ENCODE results near the gene SLC17A1.

SLC17A1 gene

GRCh38 chr6:25821341-25821740 lies 10.5 kb downstream of the SLC17A1 start:
- Histone ChIP-seq H3K4me1 (ENCODE audit: low read depth, poor library complexity, severe bottlenecking) (no peaks in the 10 kb centered on the region), H3K27me3 (ENCODE audit: insufficient read depth, low read depth) (no peaks in the 10 kb centered on the region), H2AFZ (ENCODE audit: low read depth) (no peak overlapping the region), H3K4me2 (no peak overlapping the region), H3K9ac (no peak overlapping the region), H3K36me3 (ENCODE audit: insufficient read depth) (no peaks in the 10 kb centered on the region), H3K79me2 (ENCODE audit: insufficient read depth, low read depth) (no peaks in the 10 kb centered on the region), H3K4me3 (IDR thresholded peaks at IDR 0.05; ENCODE audit: insufficient read depth, low read depth, low read length) (no peak overlapping the region), H3K27ac (no peak overlapping the region), H4K20me1 (ENCODE audit: insufficient read depth) (no peaks in the 10 kb centered on the region)
- no peak for TF ChIP-seq CTCF (conservative IDR thresholded peaks at IDR 0.05; ENCODE audit: low read depth, low read length)

DNA sequence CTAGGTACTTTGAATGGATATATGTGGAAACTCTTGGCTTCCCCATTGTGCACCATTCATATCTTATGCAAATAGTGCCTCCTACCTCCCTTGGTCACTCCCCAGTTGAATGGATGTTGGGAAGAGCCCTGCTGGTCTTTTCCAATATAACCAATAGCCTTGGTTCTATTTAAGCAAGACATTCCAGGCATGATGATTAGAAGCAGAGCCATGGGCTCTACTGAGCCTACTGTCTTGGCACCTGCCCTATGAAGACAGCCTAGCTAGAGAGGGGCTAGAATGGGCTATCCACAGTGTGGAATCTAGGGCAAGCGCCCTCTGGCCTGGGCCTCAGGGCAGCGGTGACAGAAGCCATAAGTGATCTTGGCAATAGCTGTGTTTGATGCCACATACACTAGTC lies 15.6 kb downstream of the SLC17A1 start:
- TF ChIP-seq CTCF (conservative IDR thresholded peaks at IDR 0.05; ENCODE audit: low read depth, low read length) = no peak
- no peak overlapping the region for H3K4me3 ChIP-seq (IDR thresholded peaks at IDR 0.05; ENCODE audit: insufficient read depth, low read depth, low read length)
- no peaks in the 10 kb centered on the region for H4K20me1 ChIP-seq (ENCODE audit: insufficient read depth)
- H3K4me1 ChIP-seq (ENCODE audit: low read depth, poor library complexity, severe bottlenecking) = no peaks in the 10 kb centered on the region
- H3K4me2 ChIP-seq = no peak overlapping the region
- no peaks in the 10 kb centered on the region for H3K36me3 ChIP-seq (ENCODE audit: insufficient read depth)
- H3K27ac ChIP-seq = no peak overlapping the region
- no peak overlapping the region for H2AFZ ChIP-seq (ENCODE audit: low read depth)
- H3K9ac ChIP-seq = no peak overlapping the region
- no peaks in the 10 kb centered on the region for H3K27me3 ChIP-seq (ENCODE audit: insufficient read depth, low read depth)
- no peaks in the 10 kb centered on the region for H3K79me2 ChIP-seq (ENCODE audit: insufficient read depth, low read depth)

DNA sequence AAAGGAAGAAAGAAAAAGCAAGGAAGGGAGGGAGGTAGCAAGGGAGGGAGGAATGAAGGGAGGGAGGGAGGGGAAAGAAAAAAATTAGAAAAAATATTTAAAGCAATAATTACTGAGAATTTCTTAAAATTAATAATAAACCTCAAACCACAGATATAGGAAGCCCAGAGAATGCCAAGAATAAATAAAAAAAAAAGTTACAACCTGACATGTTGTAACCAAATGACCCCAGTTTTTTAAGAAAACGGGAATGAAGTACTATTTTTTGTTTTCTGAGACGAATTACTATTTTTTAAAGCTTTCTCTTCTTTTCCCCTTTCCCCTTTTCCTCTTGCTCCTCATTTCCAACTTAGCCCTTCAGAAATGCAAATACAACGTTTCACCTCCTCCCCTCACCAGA lies 16.7 kb downstream of the SLC17A1 start:
- no peaks in the 10 kb centered on the region for H3K4me1 ChIP-seq (ENCODE audit: low read depth, poor library complexity, severe bottlenecking)
- H2AFZ ChIP-seq (ENCODE audit: low read depth) = no peak overlapping the region
- H3K4me3 ChIP-seq (IDR thresholded peaks at IDR 0.05; ENCODE audit: insufficient read depth, low read depth, low read length) = no peak overlapping the region
- H4K20me1 ChIP-seq (ENCODE audit: insufficient read depth) = no peaks in the 10 kb centered on the region
- H3K27ac ChIP-seq = no peak overlapping the region
- H3K9ac ChIP-seq = no peak overlapping the region
- no peaks in the 10 kb centered on the region for H3K36me3 ChIP-seq (ENCODE audit: insufficient read depth)
- H3K79me2 ChIP-seq (ENCODE audit: insufficient read depth, low read depth) = no peaks in the 10 kb centered on the region
- TF ChIP-seq CTCF (conservative IDR thresholded peaks at IDR 0.05; ENCODE audit: low read depth, low read length) = no peak
- no peak overlapping the region for H3K4me2 ChIP-seq
- no peaks in the 10 kb centered on the region for H3K27me3 ChIP-seq (ENCODE audit: insufficient read depth, low read depth)

GRCh38 chr6:25804804-25805203 lies 27.0 kb downstream of the SLC17A1 start:
- H2AFZ ChIP-seq (ENCODE audit: low read depth) = no peak overlapping the region
- no peak overlapping the region for H3K27ac ChIP-seq
- no peak for TF ChIP-seq CTCF (conservative IDR thresholded peaks at IDR 0.05; ENCODE audit: low read depth, low read length)
- no peaks in the 10 kb centered on the region for H3K27me3 ChIP-seq (ENCODE audit: insufficient read depth, low read depth)
- no peaks in the 10 kb centered on the region for H3K79me2 ChIP-seq (ENCODE audit: insufficient read depth, low read depth)
- no peak overlapping the region for H3K9ac ChIP-seq
- H3K36me3 ChIP-seq (ENCODE audit: insufficient read depth) = no peaks in the 10 kb centered on the region
- no peaks in the 10 kb centered on the region for H3K4me1 ChIP-seq (ENCODE audit: low read depth, poor library complexity, severe bottlenecking)
- H4K20me1 ChIP-seq (ENCODE audit: insufficient read depth) = no peaks in the 10 kb centered on the region
- no peak overlapping the region for H3K4me2 ChIP-seq
- no peak overlapping the region for H3K4me3 ChIP-seq (IDR thresholded peaks at IDR 0.05; ENCODE audit: insufficient read depth, low read depth, low read length)

GRCh38 chr6:25801436-25801835 lies 30.4 kb downstream of the SLC17A1 start:
- no peak overlapping the region for H3K9ac ChIP-seq

More at GRCh38 chr6:25801436-25801835, 30.4 kb downstream of the SLC17A1 start:
- no peaks in the 10 kb centered on the region for H3K4me1 ChIP-seq (ENCODE audit: low read depth, poor library complexity, severe bottlenecking)
- no peak overlapping the region for H2AFZ ChIP-seq (ENCODE audit: low read depth)
- no peaks in the 10 kb centered on the region for H3K79me2 ChIP-seq (ENCODE audit: insufficient read depth, low read depth)
- H3K27ac ChIP-seq = no peak overlapping the region
- TF ChIP-seq CTCF (conservative IDR thresholded peaks at IDR 0.05; ENCODE audit: low read depth, low read length) = no peak
- no peaks in the 10 kb centered on the region for H3K36me3 ChIP-seq (ENCODE audit: insufficient read depth)
- H4K20me1 ChIP-seq (ENCODE audit: insufficient read depth) = no peaks in the 10 kb centered on the region
- no peak overlapping the region for H3K4me3 ChIP-seq (IDR thresholded peaks at IDR 0.05; ENCODE audit: insufficient read depth, low read depth, low read length)
- H3K4me2 ChIP-seq = no peak overlapping the region
- no peaks in the 10 kb centered on the region for H3K27me3 ChIP-seq (ENCODE audit: insufficient read depth, low read depth)
